Left forelimb (tissue), 1 donor: ENCODE measurements around the gene PRIM1.
"Not testable (repeated sequence)": the region's sequence is repeated elsewhere in the genome, so short reads cannot be mapped to it uniquely, and the experiment has no call there.

Source experiments
- DNase-seq: peaks from one replicate; pipeline ENCODE4 v3.0.0-alpha.2; 2018; ENCODE audit warnings: low spot score

PRIM1 gene

GRCh38 chr12:56760460-56760859 is 8.3 kb upstream of the PRIM1 start:
- DNase-seq, result no peak

- DNase-seq, result no peak
Observed at GRCh38 chr12:56759263-56759908, 7.3 kb upstream of the PRIM1 start.

GRCh38 chr12:56758728-56759262 is 6.7 kb upstream of the PRIM1 start:
- no peak for DNase-seq

DNA sequence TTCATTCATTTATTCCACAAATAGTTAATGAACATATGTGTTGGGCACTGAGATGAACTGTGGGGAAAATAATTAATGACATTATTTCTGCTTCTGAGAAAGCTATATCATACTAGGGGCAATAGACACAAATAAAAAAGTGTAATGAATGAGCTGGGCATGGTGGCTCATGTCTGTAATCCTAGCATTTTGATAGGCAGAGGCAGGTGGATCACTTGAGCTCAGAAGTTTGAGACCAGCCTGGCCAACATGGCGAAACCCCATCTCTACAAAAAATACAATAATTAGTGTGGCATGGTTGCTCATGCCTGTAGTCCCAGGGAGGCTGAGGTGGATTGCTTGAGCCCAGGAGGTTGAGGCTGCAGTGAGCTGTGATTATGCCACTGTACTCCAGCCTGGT is 5.8 kb upstream of the PRIM1 start:
- not testable (repeated sequence) for DNase-seq

- no peak for DNase-seq
Observed at GRCh38 chr12:56753566-56753965, 1.4 kb upstream of the PRIM1 start.

GRCh38 chr12:56750596-56750995 is 1.5 kb downstream of the PRIM1 start:
- DNase-seq, result not testable (repeated sequence)

GRCh38 chr12:56749853-56750252 is 2.3 kb downstream of the PRIM1 start:
- DNase-seq, result no peak

- no peak for DNase-seq
Observed at GRCh38 chr12:56749359-56749758, 2.8 kb downstream of the PRIM1 start.

DNA sequence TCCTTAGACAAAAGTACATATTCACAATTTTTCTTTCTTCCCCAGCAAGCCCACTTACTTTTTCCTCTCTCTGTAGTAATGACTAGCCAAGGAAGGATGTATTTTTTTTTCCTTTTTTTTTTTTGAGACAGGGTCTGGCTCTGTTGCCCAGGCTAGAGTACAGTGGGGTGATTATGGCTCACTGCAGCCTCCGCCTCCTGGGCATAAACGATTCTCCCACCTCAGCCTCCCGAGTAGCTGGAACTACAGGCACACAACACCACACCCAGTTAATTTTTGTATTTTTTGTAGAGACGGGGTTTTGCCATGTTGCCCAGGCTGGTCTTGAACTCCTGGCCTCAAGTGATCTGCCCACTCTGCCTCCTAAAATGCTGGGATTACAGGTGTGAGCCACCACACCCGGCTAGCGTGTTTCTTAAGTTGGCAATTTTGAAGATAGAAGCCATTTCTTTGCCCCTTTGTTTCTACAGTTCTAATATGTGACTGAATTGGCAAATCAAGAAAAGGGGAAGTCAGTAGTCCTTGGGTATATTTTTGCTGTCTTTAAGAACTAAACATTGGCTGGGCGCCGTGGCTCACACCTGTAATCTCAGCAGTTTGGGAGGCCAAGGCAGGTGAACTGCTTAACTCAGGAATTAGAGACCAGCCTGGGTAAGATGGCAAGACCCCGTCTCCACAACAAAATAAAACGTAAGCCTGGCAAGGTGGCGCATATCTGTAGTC is 23.8 kb downstream of the PRIM1 start:
- DNase-seq, result no peak

- not testable (repeated sequence) for DNase-seq
Observed at GRCh38 chr12:56726196-56726675, 25.9 kb downstream of the PRIM1 start.

DNA sequence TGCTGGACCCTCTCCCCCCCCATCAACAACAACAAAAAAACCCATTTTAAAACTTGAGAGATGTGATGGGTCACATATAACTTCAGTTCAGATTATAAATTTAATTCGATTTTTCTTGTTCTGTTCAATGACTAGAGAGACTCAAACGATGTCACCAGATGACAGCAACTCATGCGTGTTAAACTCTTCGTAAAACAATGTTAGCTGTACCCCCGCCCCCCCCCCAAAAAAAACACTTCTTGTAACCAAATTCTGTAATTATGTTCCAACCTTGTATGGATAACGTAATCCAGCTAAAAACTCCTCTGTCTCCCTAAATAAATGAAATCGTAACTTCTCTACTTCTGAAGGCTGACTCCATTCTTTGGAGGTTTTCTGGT is 26.4 kb downstream of the PRIM1 start:
- no peak for DNase-seq

DNA sequence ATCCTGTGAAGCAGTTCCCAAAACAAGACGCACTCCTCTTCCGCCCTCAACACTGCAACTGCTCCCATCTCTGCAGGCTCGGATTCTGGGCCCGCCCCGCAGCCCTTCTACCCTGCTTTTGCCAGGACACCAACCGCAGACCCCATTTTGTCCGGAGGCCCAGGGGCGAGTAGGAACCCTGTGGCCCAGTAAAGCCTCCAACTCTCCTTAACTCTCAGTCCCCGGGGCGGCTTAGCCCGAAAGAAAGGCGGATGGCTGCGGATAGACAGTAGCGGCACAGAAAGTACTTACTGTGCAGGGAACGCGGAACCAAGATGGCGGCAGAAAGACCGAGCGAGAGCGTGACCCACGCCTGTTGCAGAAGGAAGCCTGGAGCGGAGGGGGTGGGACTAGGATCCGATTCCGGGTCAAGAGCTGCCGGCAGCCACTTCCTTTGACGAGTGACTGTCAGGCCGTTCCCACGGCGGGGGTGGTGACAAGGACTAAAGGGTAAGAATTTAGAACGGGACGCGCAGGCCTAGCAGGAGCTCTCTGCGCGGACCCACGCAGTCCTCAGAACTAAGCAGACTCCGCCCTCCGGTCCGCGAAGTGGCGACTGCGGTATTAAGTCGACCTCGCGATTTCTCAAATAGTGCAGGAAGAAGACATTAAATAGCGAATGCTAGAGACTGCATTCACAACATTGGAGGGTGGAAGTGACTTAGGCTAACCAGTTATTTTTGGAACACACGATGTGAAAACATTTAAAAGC is 27.0 kb downstream of the PRIM1 start, which contains the start of gene NACA:
TSS of gene NACA (minus strand) at position 328 of the 751 bp plus-strand sequence. CDS start 778 bp downstream, outside the sequence.
- peak; percentile 98 for DNase-seq

- DNase-seq, result no peak
Observed at GRCh38 chr12:56724701-56724971, 27.5 kb downstream of the PRIM1 start.

DNA sequence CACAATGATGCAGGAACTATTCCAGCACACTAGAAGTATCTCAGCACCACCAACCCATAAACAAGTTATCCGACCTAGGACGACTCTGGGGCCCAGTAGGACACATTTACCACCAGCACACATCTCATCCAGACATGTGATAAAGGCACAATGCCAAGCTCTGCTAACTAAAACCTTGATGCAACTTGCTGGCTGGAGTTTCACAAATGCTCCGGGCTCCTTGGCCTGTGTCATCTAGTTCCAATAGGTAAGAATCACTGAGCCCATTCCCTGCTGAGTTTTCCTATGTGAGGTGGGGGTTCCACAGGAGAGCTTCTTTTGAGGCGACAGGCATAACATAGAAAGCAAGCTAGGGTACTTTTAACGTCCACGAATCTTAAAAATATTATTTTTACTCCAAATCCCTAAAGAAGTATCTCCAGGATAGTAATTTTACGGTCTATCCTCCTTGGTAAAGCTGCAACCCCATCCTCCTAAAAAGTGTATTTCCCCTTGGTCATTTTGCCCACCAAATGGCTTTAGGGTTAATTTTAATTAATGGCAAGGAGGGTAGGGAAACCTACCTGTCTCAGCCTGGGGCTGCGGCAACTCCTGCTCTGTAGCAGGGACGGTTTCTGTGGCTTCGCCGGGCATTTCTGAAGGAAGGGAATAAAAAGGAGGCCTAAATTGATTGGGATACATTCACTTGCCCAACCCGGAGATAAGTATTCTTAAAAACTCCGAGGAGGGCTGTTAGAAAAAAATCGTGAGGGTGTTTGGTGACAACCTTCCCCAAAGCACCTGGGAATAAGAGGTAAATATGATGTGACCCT is 28.0 kb downstream of the PRIM1 start:
- DNase-seq, result no peak

- no peak for DNase-seq
Observed at GRCh38 chr12:56723352-56723751, 28.8 kb downstream of the PRIM1 start.

DNA sequence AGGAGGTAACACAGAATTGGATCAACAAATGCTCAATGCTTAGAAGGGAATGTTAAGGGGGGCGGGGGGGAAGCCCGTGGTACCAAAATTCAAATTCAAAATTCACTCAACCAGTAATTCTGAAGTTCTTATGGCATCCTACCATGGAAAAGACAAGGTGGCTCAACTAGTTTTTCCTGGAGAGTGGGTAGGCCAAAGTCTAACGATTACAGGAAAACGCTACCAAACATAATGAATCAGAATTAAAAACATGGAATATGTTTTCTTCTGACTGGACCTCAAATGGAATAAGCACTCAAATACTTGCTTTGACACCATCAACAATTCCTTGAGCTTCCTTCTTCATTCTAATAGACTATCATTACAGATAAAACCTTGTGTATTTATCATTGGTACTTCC is 29.3 kb downstream of the PRIM1 start:
- no peak for DNase-seq

DNA sequence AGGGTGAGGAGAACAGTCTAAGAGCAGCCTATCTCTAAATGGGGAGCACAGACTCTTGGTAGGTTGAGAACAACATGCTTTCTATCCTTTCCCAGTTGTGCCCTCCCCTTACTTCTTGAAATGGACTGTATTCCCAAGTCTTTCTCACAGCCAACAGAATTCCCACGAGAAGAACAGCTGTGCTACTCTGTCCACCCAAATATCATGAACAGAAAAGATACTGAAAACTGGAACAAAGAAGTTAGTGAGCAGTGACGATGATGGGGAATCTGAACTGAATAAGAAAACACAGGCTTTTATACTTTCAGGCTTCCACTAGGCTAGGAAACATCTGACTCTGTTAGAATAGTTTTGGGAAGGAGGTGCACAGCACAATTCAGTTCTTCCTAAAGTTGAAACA is 30.4 kb downstream of the PRIM1 start:
- DNase-seq, result no peak

GRCh38 chr12:56721216-56721615 is 30.9 kb downstream of the PRIM1 start:
- no peak for DNase-seq

DNA sequence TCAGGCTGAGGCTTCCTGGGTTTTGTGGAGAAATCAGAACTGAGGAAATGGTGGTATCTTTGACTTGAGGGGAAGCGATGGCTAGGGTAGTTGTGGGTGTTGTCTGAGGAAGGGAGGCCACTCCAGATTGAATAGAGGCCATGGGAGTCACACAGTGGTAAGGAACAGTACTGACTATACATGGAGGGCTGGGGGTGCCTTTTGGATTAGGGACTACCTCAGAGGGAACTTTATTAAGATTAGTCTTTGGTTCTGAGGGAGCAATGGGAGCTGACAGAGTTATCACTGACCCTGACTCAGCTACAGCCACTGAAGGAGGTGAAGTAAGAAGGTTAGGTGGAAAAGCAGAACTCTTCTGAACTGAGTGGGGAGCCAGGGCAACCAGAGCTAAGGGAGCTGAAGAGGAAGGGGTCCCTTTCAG is 31.4 kb downstream of the PRIM1 start:
- no peak for DNase-seq

GRCh38 chr12:56719056-56719455 is 33.1 kb downstream of the PRIM1 start:
- DNase-seq, result no peak

DNA sequence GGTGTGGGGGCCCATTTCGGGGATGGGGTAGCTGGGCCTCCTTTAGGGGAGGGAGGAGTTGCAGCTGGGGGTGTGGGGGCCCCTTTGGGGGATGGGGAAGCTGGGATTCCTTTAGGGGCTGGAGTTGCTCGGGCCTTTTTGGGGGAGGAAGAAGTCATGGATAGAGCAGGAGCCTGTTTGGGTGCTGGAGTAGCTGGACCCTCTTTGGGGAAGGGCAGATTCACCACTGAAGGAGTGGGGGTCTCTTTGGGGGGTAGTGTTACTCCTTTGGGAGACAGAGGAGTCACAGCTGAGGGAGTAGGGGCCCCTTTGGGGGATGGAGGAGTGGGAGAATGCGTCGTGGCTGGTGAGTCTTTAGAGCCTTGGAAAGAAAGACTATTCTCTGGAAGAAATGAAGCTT is 33.5 kb downstream of the PRIM1 start:
- DNase-seq, result no peak

GRCh38 chr12:56718149-56718548 is 34.0 kb downstream of the PRIM1 start:
- no peak for DNase-seq
